CD4-positive, CD25-positive, alpha-beta regulatory T cell (primary cell): Measurements from ENCODE around the gene WDR18. TPM values are rescaled to one million over a fixed set of nuclear protein-coding genes. Genes with fewer than 3 reads are reported as not detected.

Experiments
- ATAC-seq, 2 donors: fragments of 150-1000 bp; cut with Tn5 transposase; one replicate each; pipeline ENCODE4 v1.10.0; 2021; ENCODE audit warnings: low read depth in 2 of 2, moderate number of reproducible peaks in 2 of 2, moderate library complexity in 1 of 2
- DNase-seq, 3 donors: peaks; one replicate each; pipeline versions ENCODE4 v3.0.0 to v3.0.0-alpha.2; 2012 to 2022; ENCODE audit warnings: mixed read lengths in 1 of 3
- H3K27ac ChIP-seq: one replicate; pipeline ENCODE4 v1.7.0; 2013; ENCODE audit warnings: mild to moderate bottlenecking, low read length; ENCODE audit not compliant: insufficient read depth, poor library complexity, severe bottlenecking
- H3K27me3 ChIP-seq: one replicate; pipeline ENCODE4 v1.7.0; 2013; ENCODE audit warnings: low read length; ENCODE audit not compliant: control insufficient read depth, insufficient read depth
- H3K36me3 ChIP-seq: one replicate; pipeline ENCODE4 v1.7.0; 2013; ENCODE audit warnings: mild to moderate bottlenecking, low read length, moderate library complexity; ENCODE audit not compliant: control insufficient read depth, insufficient read depth
- H3K4me1 ChIP-seq: 2 replicates; pipeline ENCODE4 v1.7.0; 2013; ENCODE audit warnings: mild to moderate bottlenecking, low read length; ENCODE audit not compliant: insufficient read depth, control insufficient read depth, poor library complexity, severe bottlenecking
- H3K4me3 ChIP-seq: one replicate; pipeline ENCODE4 v1.7.0; 2013; ENCODE audit warnings: low read depth, mild to moderate bottlenecking, low read length, moderate library complexity
- H3K9me3 ChIP-seq, 2 experiments: 1 replicate in 1 of 2; 2 replicates in 1 of 2; pipeline ENCODE4 v1.7.0; 2013; ENCODE audit warnings: low read length in 2 of 2, mild to moderate bottlenecking in 1 of 2, moderate library complexity in 1 of 2; ENCODE audit not compliant: control insufficient read depth in 2 of 2
- H3K27ac Mint-ChIP-seq, 3 donors: one replicate each; pipeline ENCODE4 v1.8.0; 2020 to 2022; ENCODE audit warnings: mild to moderate bottlenecking in 3 of 3, mixed read lengths in 3 of 3, moderate library complexity in 2 of 3
- H3K27me3 Mint-ChIP-seq: one replicate; pipeline ENCODE4 v1.8.0; 2022; ENCODE audit warnings: mild to moderate bottlenecking, mixed read lengths
- H3K36me3 Mint-ChIP-seq: one replicate; pipeline ENCODE4 v1.8.0; 2020; ENCODE audit warnings: mixed read lengths
- H3K4me1 Mint-ChIP-seq, 4 donors: one replicate each; pipeline ENCODE4 v1.8.0; 2020 to 2022; ENCODE audit warnings: mixed read lengths in 4 of 4, mild to moderate bottlenecking in 1 of 4
- H3K4me3 Mint-ChIP-seq, 4 donors: one replicate each; pipeline ENCODE4 v1.8.0; 2020 to 2022; ENCODE audit warnings: mild to moderate bottlenecking in 4 of 4, mixed read lengths in 4 of 4, moderate library complexity in 3 of 4
- H3K9me3 Mint-ChIP-seq, 7 donors: one replicate each; pipeline ENCODE4 v1.8.0; 2020 to 2022; ENCODE audit warnings: mixed read lengths in 7 of 7, mild to moderate bottlenecking in 3 of 7, moderate library complexity in 2 of 7
- polyA plus RNA-seq, 4 donors: library from polyadenylated mRNA; unstranded; fragments of 300-500 nt; fragmentation: Illumina TruSeq; gene quantifications; one replicate each; pipeline ENCODE4 v1.2.3, GENCODE V29; 2021
- total RNA-seq: library from RNA; stranded (reverse); gene quantifications from one replicate; pipeline ENCODE4 v1.2.3, GENCODE V29; 2022

The WDR18 gene
- total and polyA plus RNA-seq, 5 donors from 2014 or later, result 23.8 to 71.1 (median 60.9) TPM

DNA sequence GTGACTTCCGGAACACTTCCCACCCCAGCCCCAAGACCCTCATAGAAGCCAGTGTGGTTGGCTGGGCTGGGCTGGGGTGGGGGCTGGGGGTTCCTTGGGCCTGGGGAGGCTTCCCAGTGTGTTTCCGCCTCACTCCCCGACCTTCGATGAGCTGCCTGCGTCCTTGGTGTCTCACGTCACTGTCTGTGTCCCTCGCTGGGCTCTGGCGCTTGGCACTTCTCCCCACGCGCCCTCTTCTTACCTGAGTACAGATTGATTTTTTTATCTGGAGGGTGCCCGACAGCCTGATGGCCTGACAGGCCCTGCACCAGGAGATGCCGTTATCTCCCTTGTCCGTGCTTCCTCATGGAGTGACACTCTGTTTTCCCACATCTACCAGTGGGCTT is 8.5 kb downstream of the WDR18 start:
- DNase-seq (no peak), ATAC-seq (no peak)
- Mint-ChIP-seq H3K9me3 (peaks cover 0 to 2% (median 0%) of the 10 kb centered on the region in 7 donors), H3K4me3 (no peak overlapping the region), H3K27me3 (peaks cover 8% of the 10 kb centered on the region), H3K4me1 (peaks cover 0 to 9% (median 1%) of the 10 kb centered on the region in 4 donors), H3K27ac (no peak overlapping the region), H3K36me3 (peaks cover 3% of the 10 kb centered on the region)
- H3K4me1 ChIP-seq, result peaks cover 12% of the 10 kb centered on the region
- no peaks in the 10 kb centered on the region for H3K27me3 ChIP-seq
- peaks cover 8% of the 10 kb centered on the region for H3K36me3 ChIP-seq
- no peak overlapping the region for H3K4me3 ChIP-seq
- H3K9me3 ChIP-seq, result no peaks in the 10 kb centered on the region
- no peak overlapping the region for H3K27ac ChIP-seq

DNA sequence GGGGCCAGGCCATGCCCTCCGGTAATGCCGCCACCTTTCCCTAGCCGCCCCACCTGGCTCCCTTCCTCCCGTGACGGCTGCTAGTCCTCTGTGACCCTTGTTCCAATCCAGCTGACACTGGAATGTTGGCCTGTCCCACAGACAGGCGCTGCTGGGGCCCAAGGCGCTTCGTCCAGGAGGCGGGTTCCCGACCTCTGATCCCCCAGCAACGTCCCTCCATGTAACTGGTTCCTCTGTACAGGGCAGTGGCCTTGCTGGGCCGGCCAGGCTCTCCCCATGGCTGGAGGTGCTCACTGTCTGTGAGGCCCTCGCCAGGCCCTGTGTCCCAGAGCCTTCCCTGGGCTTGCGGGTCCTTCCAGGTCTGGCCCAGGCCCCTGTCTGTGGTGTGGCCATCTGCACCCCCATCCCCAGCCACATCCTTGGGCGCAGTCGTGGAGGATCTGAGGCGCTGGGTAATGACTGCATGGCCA is 9.3 kb downstream of the WDR18 start:
- DNase-seq (no peak), ATAC-seq (no peak)
- peaks cover 14% of the 10 kb centered on the region for H3K27me3 Mint-ChIP-seq
- no peak overlapping the region for H3K4me3 Mint-ChIP-seq
- Histone ChIP-seq H3K4me3 (no peak overlapping the region), H3K4me1 (peaks cover 12% of the 10 kb centered on the region), H3K27ac (no peak overlapping the region), H3K9me3 (no peaks in the 10 kb centered on the region), H3K27me3 (peaks cover 4% of the 10 kb centered on the region), H3K36me3 (peaks cover 6% of the 10 kb centered on the region)
- peaks cover 0 to 2% (median 0%) of the 10 kb centered on the region in 7 donors for H3K9me3 Mint-ChIP-seq
- H3K27ac Mint-ChIP-seq, result no peak overlapping the region
- H3K36me3 Mint-ChIP-seq, result peaks cover 3% of the 10 kb centered on the region
- H3K4me1 Mint-ChIP-seq, result peaks cover 0 to 15% (median 1%) of the 10 kb centered on the region in 4 donors

DNA sequence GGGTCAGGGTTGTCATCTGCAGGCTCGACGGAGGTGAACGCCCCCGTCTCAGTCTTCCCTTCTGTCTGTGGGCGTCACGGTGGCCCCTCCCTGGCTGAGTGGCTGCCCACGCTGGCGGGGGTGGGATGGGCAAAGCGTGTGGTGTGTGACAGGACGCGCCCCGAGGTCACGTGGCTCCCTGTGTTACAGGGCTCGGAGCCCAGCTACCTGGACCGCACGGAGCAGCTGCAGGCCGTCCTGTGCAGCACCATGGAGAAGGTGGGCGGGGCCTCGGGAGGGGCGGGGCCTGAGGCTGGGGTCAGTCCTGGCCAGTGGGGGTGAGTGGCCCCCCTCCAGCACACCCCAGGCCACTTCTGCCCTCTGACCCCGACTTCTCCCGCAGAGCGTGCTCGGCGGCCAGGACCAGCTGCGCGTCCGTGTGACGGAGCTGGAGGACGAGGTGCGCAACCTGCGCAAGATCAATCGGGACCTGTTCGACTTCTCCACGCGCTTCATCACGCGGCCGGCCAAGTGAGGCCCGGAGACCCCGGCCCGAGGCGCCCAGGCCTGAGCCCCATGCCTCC is 9.8 kb downstream of the WDR18 start:
- Histone ChIP-seq H3K4me3 (no peak overlapping the region), H3K9me3 (no peaks in the 10 kb centered on the region), H3K36me3 (peaks cover 3% of the 10 kb centered on the region), H3K4me1 (peaks cover 12% of the 10 kb centered on the region), H3K27ac (no peak overlapping the region), H3K27me3 (peaks cover 4% of the 10 kb centered on the region)
- peaks cover 17% of the 10 kb centered on the region for H3K27me3 Mint-ChIP-seq
- ATAC-seq (no peak), DNase-seq (no peak)
- peaks cover 3% of the 10 kb centered on the region for H3K36me3 Mint-ChIP-seq
- peaks cover 0 to 2% (median 0%) of the 10 kb centered on the region in 7 donors for H3K9me3 Mint-ChIP-seq
- peaks cover 0 to 16% (median 1%) of the 10 kb centered on the region in 4 donors for H3K4me1 Mint-ChIP-seq
- H3K4me3 Mint-ChIP-seq, result no peak overlapping the region
- H3K27ac Mint-ChIP-seq, result no peak overlapping the region

DNA sequence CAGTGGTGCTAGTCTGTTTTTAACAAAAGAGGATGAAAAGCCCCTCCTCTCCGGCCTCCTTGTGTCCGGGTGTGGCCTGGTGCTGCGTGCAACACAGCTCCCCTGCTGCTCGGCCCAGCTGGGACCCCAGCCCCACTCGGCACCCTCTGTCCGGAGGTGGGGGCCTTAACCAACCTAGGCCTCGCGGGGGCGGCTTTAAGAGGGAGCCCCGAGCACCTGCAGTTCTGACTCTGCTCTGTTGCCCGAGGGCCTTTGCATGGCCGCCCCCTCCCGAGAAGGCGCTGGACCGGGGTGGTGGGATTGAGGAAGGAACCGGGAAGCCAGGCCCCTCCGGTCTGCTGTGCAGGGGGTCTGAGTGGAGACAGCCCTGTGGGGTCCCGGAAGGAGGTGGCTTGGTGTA is 10.4 kb downstream of the WDR18 start:
- Histone ChIP-seq H3K9me3 (no peaks in the 10 kb centered on the region), H3K4me1 (peaks cover 12% of the 10 kb centered on the region), H3K36me3 (peaks cover 3% of the 10 kb centered on the region), H3K27me3 (peaks cover 6% of the 10 kb centered on the region), H3K27ac (no peak overlapping the region), H3K4me3 (no peak overlapping the region)
- ATAC-seq, result no peak
- Mint-ChIP-seq H3K36me3 (peaks cover 3% of the 10 kb centered on the region), H3K27me3 (peaks cover 24% of the 10 kb centered on the region), H3K9me3 (peaks cover 0 to 2% (median 0%) of the 10 kb centered on the region in 7 donors), H3K4me1 (peaks cover 0 to 20% (median 1%) of the 10 kb centered on the region in 4 donors), H3K4me3 (no peak overlapping the region), H3K27ac (no peak overlapping the region)
- DNase-seq, result no peak

DNA sequence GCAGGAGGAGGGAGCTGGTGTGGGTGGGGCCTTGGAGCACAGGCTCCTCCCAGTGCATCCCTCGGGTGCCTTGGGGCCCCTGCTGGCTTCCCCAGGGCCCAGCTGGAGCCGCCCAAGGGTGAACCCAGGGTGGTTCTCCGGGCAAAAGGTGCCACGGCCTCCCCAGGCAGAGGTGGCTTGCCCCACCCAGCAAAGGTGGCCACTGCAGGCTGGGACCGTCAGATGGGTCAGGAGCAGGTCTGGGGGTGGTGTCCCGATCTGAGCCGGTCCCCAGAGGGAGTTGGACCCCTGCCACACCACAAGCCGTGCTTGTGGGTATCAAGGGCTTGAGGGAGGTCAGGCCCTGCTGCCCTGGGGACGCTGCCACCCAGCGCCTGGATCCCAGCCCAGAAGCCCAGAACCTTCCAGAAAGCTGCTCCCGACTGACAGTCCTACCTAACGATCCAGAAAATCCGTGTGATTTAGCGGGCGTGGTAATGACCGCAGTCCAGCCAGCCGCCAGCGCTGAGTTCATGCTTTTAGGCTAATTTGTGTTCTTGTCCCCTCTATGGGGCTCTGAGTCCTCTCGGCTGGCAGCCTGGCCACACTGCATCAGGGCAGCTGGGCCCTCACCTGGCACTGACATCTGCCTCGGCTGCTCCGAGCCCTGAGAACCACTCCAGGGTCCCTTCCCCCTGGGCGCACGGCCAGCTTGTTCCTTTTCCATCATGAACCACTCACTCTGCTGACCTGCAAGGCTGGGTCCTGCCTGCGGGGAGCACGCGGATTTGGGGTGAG is 11.1 kb downstream of the WDR18 start:
- peaks cover 6% of the 10 kb centered on the region for H3K27me3 ChIP-seq
- Mint-ChIP-seq H3K36me3 (peaks cover 3% of the 10 kb centered on the region), H3K4me3 (no peak overlapping the region), H3K27me3 (peaks cover 27% of the 10 kb centered on the region), H3K9me3 (peaks cover 0 to 2% (median 0%) of the 10 kb centered on the region in 7 donors), H3K27ac (no peak overlapping the region), H3K4me1 (peaks cover 0 to 20% (median 1%) of the 10 kb centered on the region in 4 donors)
- H3K9me3 ChIP-seq, result no peaks in the 10 kb centered on the region
- no peak overlapping the region for H3K4me3 ChIP-seq
- ATAC-seq (no peak), DNase-seq (no peak)
- peaks cover 3% of the 10 kb centered on the region for H3K36me3 ChIP-seq
- H3K27ac ChIP-seq, result no peak overlapping the region
- H3K4me1 ChIP-seq, result peaks cover 12% of the 10 kb centered on the region

DNA sequence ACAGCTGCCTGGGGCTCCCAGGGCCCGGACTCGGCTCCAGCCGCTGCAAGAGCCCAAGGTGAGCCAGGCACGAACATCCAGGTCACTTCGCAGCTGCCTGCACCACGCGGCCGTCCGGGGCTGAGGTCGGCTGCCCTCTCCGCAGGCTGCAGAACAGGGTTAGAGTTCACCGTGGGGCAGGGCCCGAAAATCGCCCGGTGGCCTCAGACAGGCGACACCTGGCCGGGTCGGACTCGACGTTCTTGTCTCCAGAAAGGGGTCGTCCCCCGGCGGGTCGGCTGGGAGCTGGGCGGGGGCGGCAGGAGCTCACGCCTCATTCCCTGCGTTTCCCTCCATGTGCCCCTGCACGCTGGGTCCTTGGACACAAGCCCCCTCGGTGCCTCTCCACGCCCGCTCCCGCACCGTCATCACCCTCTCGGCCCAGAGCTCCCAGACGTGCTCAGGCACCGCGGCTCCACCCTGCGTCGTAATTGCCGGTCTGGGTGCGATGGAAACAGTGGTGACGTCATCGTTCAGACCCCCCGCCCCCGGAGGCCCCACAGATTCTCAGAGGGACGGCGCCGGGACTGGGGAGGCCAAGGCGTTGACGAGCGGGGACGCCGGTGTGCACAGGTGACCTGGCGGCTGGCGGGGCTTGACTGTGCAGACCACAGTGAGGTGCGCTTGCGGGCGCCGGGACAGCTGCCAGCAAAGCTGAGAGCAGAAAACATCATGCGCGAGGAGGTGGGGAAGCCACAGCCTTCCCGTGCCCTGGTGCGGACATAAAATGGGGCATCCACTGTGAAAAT is 12.1 kb downstream of the WDR18 start:
- peaks cover 19% of the 10 kb centered on the region for H3K4me1 ChIP-seq
- H3K4me3 ChIP-seq, result no peak overlapping the region
- peaks cover 27% of the 10 kb centered on the region for H3K27me3 Mint-ChIP-seq
- H3K9me3 Mint-ChIP-seq, result peaks cover 0 to 2% (median 0%) of the 10 kb centered on the region in 7 donors
- DNase-seq, result peak; percentile 51 to 68 (median 63)
- peak overlapping the region; percentile 25 to 81 (median 60) for H3K4me3 Mint-ChIP-seq
- H3K27ac ChIP-seq, result no peak overlapping the region
- ATAC-seq, result peak in 1 of 2 donors; percentile 49
- H3K27me3 ChIP-seq, result peaks cover 6% of the 10 kb centered on the region
- H3K9me3 ChIP-seq, result no peaks in the 10 kb centered on the region
- H3K27ac Mint-ChIP-seq, result peak overlapping the region in 1 of 3 donors; percentile 82
- H3K36me3 ChIP-seq, result peaks cover 3% of the 10 kb centered on the region
- peaks cover 0 to 24% (median 1%) of the 10 kb centered on the region in 4 donors for H3K4me1 Mint-ChIP-seq
- peaks cover 3% of the 10 kb centered on the region for H3K36me3 Mint-ChIP-seq

DNA sequence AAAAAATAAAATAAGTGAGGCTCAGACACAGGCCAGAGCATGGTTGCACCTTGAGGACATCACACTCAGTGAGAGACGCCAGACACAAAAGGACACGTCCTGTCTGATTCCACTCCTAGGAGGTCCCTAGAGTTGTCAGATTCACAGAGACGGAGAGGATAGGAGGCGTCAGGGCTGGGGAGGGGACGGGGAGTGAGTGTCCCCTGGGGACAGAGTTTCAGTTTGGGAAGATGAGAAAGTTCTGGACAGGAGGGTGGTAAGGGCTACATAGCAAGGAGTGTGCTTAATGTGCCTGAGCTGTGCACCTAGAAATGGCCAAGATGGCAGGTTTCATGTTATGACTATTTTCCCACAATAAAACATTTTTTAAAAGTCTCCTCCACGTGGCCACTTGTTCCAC is 13.9 kb downstream of the WDR18 start:
- H3K36me3 Mint-ChIP-seq, result no peaks in the 10 kb centered on the region
- H3K36me3 ChIP-seq, result peaks cover 3% of the 10 kb centered on the region
- H3K4me1 Mint-ChIP-seq, result peaks cover 0 to 26% (median 1%) of the 10 kb centered on the region in 4 donors
- H3K27me3 Mint-ChIP-seq, result peaks cover 37% of the 10 kb centered on the region
- peaks cover 25% of the 10 kb centered on the region for H3K4me1 ChIP-seq
- ATAC-seq, result no peak
- DNase-seq, result no peak
- H3K9me3 ChIP-seq, result no peaks in the 10 kb centered on the region
- peak overlapping the region in 2 of 4 donors; percentile 35 to 67 for H3K4me3 Mint-ChIP-seq
- no peak overlapping the region for H3K27ac Mint-ChIP-seq
- H3K4me3 ChIP-seq, result no peak overlapping the region
- peaks cover 6% of the 10 kb centered on the region for H3K27me3 ChIP-seq
- H3K9me3 Mint-ChIP-seq, result peaks cover 0 to 2% (median 0%) of the 10 kb centered on the region in 7 donors
- no peak overlapping the region for H3K27ac ChIP-seq
